HEK293 (cell line): ENCODE measurements around the gene TP53BP1.

Experiments
- CTCF ChIA-PET: fragments of 350-600 bp; formaldehyde crosslinking; extraction: SDS; loops from one replicate; lab custom pipeline; 2021; ENCODE audit warnings: antibody characterized with exemption; lab: Yijun Ruan, JAX
- POLR2A ChIA-PET: fragments of 300-600 bp; formaldehyde crosslinking; extraction: SDS; loops from one replicate; lab custom pipeline; 2020; ENCODE audit warnings: antibody characterized with exemption, inconsistent platforms; lab: Yijun Ruan, JAX
- H3K27ac ChIP-seq: fragments of 200-500 bp; sonication (Bioruptor generic); 2 replicates; pipeline ENCODE4 v1.5.1; 2014; ENCODE audit warnings: low read depth, low read length, control low read depth, inconsistent platforms; ENCODE audit errors: extremely low read depth
- H3K36me3 ChIP-seq, 2 experiments: fragments of 200-500 bp in 1 of 2; sonication (Bioruptor generic) in 1 of 2; 1 replicate in 1 of 2; 2 replicates in 1 of 2; pipeline ENCODE4 v1.5.1; 2014 to 2017; ENCODE audit warnings: inconsistent platforms in 2 of 2, low read length in 2 of 2; ENCODE audit not compliant: control insufficient read depth in 2 of 2, insufficient read depth in 1 of 2
- H3K4me1 ChIP-seq: fragments of 200-500 bp; sonication (Bioruptor generic); 2 replicates; pipeline ENCODE4 v1.5.1; 2014; ENCODE audit warnings: mild to moderate bottlenecking, low read length, inconsistent platforms; ENCODE audit not compliant: control insufficient read depth, insufficient read depth
- H3K4me3 ChIP-seq: 2 replicates; pipeline ENCODE4 v1.5.1; 2011; ENCODE audit warnings: low read depth, mild to moderate bottlenecking, control low read depth, low read length, moderate library complexity
- H3K9me3 ChIP-seq: fragments of 200-500 bp; sonication (Bioruptor generic); 2 replicates; pipeline ENCODE4 v1.5.1; 2014; ENCODE audit warnings: low read depth, low read length, inconsistent platforms; ENCODE audit not compliant: control insufficient read depth, insufficient read depth
- BCL6B ChIP-seq: fragments of 450-650 bp; formaldehyde crosslinking; IDR thresholded peaks from 2 replicates; pipeline ENCODE4 v1.5.1; 2017; ENCODE audit warnings: missing biosample characterization, missing genetic modification characterization
- MZF1 ChIP-seq: fragments of 450-650 bp; formaldehyde crosslinking; IDR thresholded peaks from 2 replicates; pipeline ENCODE4 v1.5.1; 2017; ENCODE audit warnings: missing biosample characterization, missing genetic modification characterization, borderline replicate concordance
- PATZ1 ChIP-seq: fragments of 450-650 bp; formaldehyde crosslinking; IDR thresholded peaks from 2 replicates; pipeline ENCODE4 v1.5.1; 2016; ENCODE audit warnings: missing biosample characterization, missing genetic modification characterization
- YY1 ChIP-seq: fragments of 450-650 bp; formaldehyde crosslinking; IDR thresholded peaks from 2 replicates; pipeline ENCODE4 v1.5.1; 2018; ENCODE audit warnings: missing biosample characterization, missing genetic modification characterization
- ZEB2 ChIP-seq: fragments of 450-650 bp; formaldehyde crosslinking; IDR thresholded peaks from 2 replicates; pipeline ENCODE4 v1.5.1; 2016; ENCODE audit warnings: missing biosample characterization, missing genetic modification characterization
- ZFP37 ChIP-seq: fragments of 450-650 bp; formaldehyde crosslinking; IDR thresholded peaks from 2 replicates; pipeline ENCODE4 v1.5.1; 2016; ENCODE audit warnings: missing biosample characterization, missing genetic modification characterization
- ZNF132 ChIP-seq: fragments of 450-650 bp; formaldehyde crosslinking; IDR thresholded peaks from 2 replicates; pipeline ENCODE4 v1.5.1; 2017; ENCODE audit warnings: missing biosample characterization, missing genetic modification characterization, borderline replicate concordance
- ZNF140 ChIP-seq: fragments of 450-650 bp; formaldehyde crosslinking; IDR thresholded peaks from 2 replicates; pipeline ENCODE4 v1.5.1; 2016; ENCODE audit warnings: missing biosample characterization, missing genetic modification characterization
- ZNF174 ChIP-seq: fragments of 450-650 bp; formaldehyde crosslinking; IDR thresholded peaks from 2 replicates; pipeline ENCODE4 v1.5.0; 2017; ENCODE audit warnings: missing biosample characterization, mild to moderate bottlenecking, missing genetic modification characterization
- ZNF214 ChIP-seq: fragments of 450-650 bp; formaldehyde crosslinking; IDR thresholded peaks from 2 replicates; pipeline ENCODE4 v1.5.1; 2017; ENCODE audit warnings: missing biosample characterization, mild to moderate bottlenecking, missing genetic modification characterization, borderline replicate concordance
- ZNF416 ChIP-seq: fragments of 450-650 bp; formaldehyde crosslinking; IDR thresholded peaks from 2 replicates; pipeline ENCODE4 v1.5.1; 2016; ENCODE audit warnings: missing biosample characterization, missing genetic modification characterization
- ZNF433 ChIP-seq: fragments of 450-650 bp; formaldehyde crosslinking; IDR thresholded peaks from 2 replicates; pipeline ENCODE4 v1.5.1; 2016; ENCODE audit warnings: missing biosample characterization, missing genetic modification characterization, low read depth
- ZNF473 ChIP-seq: fragments of 450-650 bp; formaldehyde crosslinking; IDR thresholded peaks from 2 replicates; pipeline ENCODE4 v1.5.1; 2017; ENCODE audit warnings: missing biosample characterization, missing genetic modification characterization
- ZNF544 ChIP-seq: fragments of 450-650 bp; formaldehyde crosslinking; IDR thresholded peaks from 2 replicates; pipeline ENCODE4 v1.5.0; 2017; ENCODE audit warnings: missing biosample characterization, missing genetic modification characterization
- ZNF664 ChIP-seq: fragments of 450-650 bp; formaldehyde crosslinking; IDR thresholded peaks from 2 replicates; pipeline ENCODE4 v1.5.1; 2016; ENCODE audit warnings: missing biosample characterization, missing genetic modification characterization
- ZNF701 ChIP-seq: fragments of 450-650 bp; formaldehyde crosslinking; IDR thresholded peaks from 2 replicates; pipeline ENCODE4 v1.5.1; 2016; ENCODE audit warnings: missing biosample characterization, missing genetic modification characterization
- ZNF776 ChIP-seq: fragments of 450-650 bp; formaldehyde crosslinking; IDR thresholded peaks from 2 replicates; pipeline ENCODE4 v1.5.0; 2017; ENCODE audit warnings: missing biosample characterization, missing genetic modification characterization, borderline replicate concordance
- ZSCAN16 ChIP-seq: fragments of 450-650 bp; formaldehyde crosslinking; IDR thresholded peaks from 2 replicates; pipeline ENCODE4 v1.5.1; 2016; ENCODE audit warnings: missing biosample characterization, missing genetic modification characterization
- TF ChIP-seq, protein P1 (sequence below): fragments of 450-650 bp; formaldehyde crosslinking; IDR thresholded peaks from 2 replicates; pipeline ENCODE4 v1.5.1; 2017; ENCODE audit warnings: missing biosample characterization, missing genetic modification characterization
- TF ChIP-seq, protein P2 (sequence below): fragments of 450-650 bp; formaldehyde crosslinking; IDR thresholded peaks from 2 replicates; pipeline ENCODE4 v1.5.1; 2016; ENCODE audit warnings: missing biosample characterization, missing genetic modification characterization
- TF ChIP-seq, protein P3 (sequence below): fragments of 450-650 bp; formaldehyde crosslinking; IDR thresholded peaks from 2 replicates; pipeline ENCODE4 v1.5.1; 2016; ENCODE audit warnings: missing biosample characterization, missing genetic modification characterization

The TP53BP1 gene

DNA sequence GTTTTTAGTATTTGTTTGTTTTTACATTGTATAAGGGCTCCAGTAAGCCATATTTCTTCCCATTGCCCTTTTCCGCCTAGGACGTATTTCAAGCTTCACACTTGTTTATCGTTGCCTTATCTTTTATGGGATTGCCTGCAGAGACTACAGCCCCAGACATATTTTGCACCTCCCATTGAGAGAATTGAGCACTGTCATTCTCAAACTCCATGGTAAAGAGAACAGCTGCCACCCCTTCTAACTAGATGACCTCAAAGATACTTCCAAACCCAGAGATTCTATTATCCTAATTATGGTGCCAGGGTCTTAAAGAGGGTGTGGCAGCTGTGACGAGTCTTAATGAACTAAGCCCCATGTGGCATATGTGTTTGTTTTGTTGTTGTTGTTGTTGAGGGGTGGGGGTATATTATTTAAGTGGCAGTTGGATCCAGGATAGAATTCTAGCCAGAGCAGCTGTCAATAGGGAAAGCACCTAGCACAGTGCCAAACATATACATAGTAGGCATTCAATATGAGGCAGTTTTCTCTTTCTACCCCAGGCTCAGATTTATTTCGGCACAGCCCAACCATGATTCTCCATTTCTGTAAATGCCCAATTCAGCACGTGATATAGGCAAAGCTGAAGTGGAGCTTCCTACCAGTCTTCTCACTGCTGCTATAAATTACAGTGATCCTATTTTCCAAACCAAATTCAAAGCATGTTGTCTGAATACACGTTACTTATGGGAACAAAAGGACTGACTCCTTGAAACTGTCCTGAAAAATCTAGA lies 932 bp upstream of the TP53BP1 start (continued):
- TF ChIP-seq, protein P1, sequence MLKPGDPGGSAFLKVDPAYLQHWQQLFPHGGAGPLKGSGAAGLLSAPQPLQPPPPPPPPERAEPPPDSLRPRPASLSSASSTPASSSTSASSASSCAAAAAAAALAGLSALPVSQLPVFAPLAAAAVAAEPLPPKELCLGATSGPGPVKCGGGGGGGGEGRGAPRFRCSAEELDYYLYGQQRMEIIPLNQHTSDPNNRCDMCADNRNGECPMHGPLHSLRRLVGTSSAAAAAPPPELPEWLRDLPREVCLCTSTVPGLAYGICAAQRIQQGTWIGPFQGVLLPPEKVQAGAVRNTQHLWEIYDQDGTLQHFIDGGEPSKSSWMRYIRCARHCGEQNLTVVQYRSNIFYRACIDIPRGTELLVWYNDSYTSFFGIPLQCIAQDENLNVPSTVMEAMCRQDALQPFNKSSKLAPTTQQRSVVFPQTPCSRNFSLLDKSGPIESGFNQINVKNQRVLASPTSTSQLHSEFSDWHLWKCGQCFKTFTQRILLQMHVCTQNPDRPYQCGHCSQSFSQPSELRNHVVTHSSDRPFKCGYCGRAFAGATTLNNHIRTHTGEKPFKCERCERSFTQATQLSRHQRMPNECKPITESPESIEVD (tag by site-specific recombination) = 0 out of 2 replicates have a peak, but pooled peaks have one; percentile 29

- POLR2A ChIA-PET = interaction anchor here (1.9 kb wide), 1 partner anchor 18 kb away, joined by 17 read pairs; no protein-coding TSS in a partner anchor
- no peaks in the 10 kb centered on the region for H3K9me3 ChIP-seq
- H3K27ac ChIP-seq = no peak overlapping the region
- TF ChIP-seq YY1 (tag by site-specific recombination) (no peak), MZF1 (tag by site-specific recombination) (no peak), ZNF174 (tag by site-specific recombination) (no peak), ZNF132 (no peak), ZNF214 (tag by site-specific recombination) (no peak), ZEB2 (tag by site-specific recombination) (no peak), ZNF701 (tag by site-specific recombination) (no peak), ZNF776 (tag by site-specific recombination) (no peak), ZNF416 (tag by site-specific recombination) (no peak), ZFP37 (no peak), ZNF664 (tag by site-specific recombination) (no peak), ZNF544 (tag by site-specific recombination) (no peak), BCL6B (tag by site-specific recombination) (no peak), ZSCAN16 (tag by site-specific recombination) (no peak), ZNF433 (no peak), PATZ1 (no peak), ZNF140 (tag by site-specific recombination) (no peak), ZNF473 (no peak)
- TF ChIP-seq, protein P2, sequence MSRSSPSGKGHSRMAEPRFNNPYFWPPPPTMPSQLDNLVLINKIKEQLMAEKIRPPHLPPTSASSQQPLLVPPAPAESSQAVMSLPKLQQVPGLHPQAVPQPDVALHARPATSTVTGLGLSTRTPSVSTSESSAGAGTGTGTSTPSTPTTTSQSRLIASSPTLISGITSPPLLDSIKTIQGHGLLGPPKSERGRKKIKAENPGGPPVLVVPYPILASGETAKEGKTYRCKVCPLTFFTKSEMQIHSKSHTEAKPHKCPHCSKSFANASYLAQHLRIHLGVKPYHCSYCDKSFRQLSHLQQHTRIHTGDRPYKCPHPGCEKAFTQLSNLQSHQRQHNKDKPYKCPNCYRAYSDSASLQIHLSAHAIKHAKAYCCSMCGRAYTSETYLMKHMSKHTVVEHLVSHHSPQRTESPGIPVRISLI (tag by site-specific recombination) = no peak
- TF ChIP-seq, protein P3, sequence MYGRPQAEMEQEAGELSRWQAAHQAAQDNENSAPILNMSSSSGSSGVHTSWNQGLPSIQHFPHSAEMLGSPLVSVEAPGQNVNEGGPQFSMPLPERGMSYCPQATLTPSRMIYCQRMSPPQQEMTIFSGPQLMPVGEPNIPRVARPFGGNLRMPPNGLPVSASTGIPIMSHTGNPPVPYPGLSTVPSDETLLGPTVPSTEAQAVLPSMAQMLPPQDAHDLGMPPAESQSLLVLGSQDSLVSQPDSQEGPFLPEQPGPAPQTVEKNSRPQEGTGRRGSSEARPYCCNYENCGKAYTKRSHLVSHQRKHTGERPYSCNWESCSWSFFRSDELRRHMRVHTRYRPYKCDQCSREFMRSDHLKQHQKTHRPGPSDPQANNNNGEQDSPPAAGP = no peak
- CTCF ChIA-PET = interaction anchor here (1.2 kb wide), 1 partner anchor 19 kb away, joined by 6 read pairs; no protein-coding TSS in a partner anchor
- H3K4me1 ChIP-seq = peaks cover 10% of the 10 kb centered on the region
- H3K4me3 ChIP-seq = peak overlapping the region; percentile 88
- peaks cover 19 to 39% of the 10 kb centered on the region in 2 experiments for H3K36me3 ChIP-seq
Measured at GRCh38 chr15:43492266-43492665, 690 bp downstream of the TP53BP1 start.
